Loucy (cell line): ENCODE measurements around the gene CHCHD4.

Source experiments
- H2AFZ ChIP-seq: fragments of 200-600 bp; sonication (generic); 2 replicates; pipeline ENCODE4 v1.6.0; 2016; ENCODE audit warnings: antibody characterized with exemption, mild to moderate bottlenecking, low read length, moderate library complexity
- H3F3A ChIP-seq: fragments of 200-600 bp; 2 replicates; pipeline ENCODE4 v1.6.0; 2016; ENCODE audit warnings: antibody characterized with exemption, low read depth, mild to moderate bottlenecking
- H3K27me3 ChIP-seq: fragments of 200-600 bp; sonication (generic); 2 replicates; pipeline ENCODE4 v1.6.1; 2014; ENCODE audit warnings: low read length, mild to moderate bottlenecking; ENCODE audit not compliant: insufficient read depth, poor library complexity, severe bottlenecking
- H3K36me3 ChIP-seq: fragments of 200-600 bp; sonication (generic); 2 replicates; pipeline ENCODE4 v1.6.1; 2016; ENCODE audit warnings: low read length; ENCODE audit not compliant: insufficient read depth
- H3K4me1 ChIP-seq: fragments of 200-600 bp; sonication (generic); 2 replicates; pipeline ENCODE4 v1.5.1; 2014; ENCODE audit warnings: low read length, mild to moderate bottlenecking; ENCODE audit not compliant: insufficient read depth, poor library complexity, severe bottlenecking
- H3K4me2 ChIP-seq: fragments of 200-600 bp; sonication (generic); 2 replicates; pipeline ENCODE4 v1.6.0; 2014; ENCODE audit warnings: antibody characterized with exemption, low read length, low read depth, mild to moderate bottlenecking; ENCODE audit not compliant: poor library complexity, severe bottlenecking
- H3K4me3 ChIP-seq: fragments of 200-600 bp; sonication (generic); 2 replicates; pipeline ENCODE4 v1.5.1; 2014; ENCODE audit warnings: low read length, mild to moderate bottlenecking, mixed read lengths; ENCODE audit not compliant: poor library complexity, severe bottlenecking
- H3K79me2 ChIP-seq: fragments of 200-600 bp; sonication (generic); 2 replicates; pipeline ENCODE4 v1.6.1; 2014; ENCODE audit warnings: low read length; ENCODE audit not compliant: insufficient read depth
- H3K9ac ChIP-seq: fragments of 200-600 bp; sonication (generic); 2 replicates; pipeline ENCODE4 v1.6.0; 2014; ENCODE audit warnings: mild to moderate bottlenecking, low read depth, low read length, moderate library complexity; ENCODE audit not compliant: poor library complexity, severe bottlenecking
- H3K9me2 ChIP-seq: fragments of 200-600 bp; sonication (generic); replicated peaks from 2 replicates; pipeline ENCODE4 v1.6.1; 2016; ENCODE audit warnings: low read depth, low read length, mixed read lengths
- H3K9me3 ChIP-seq: fragments of 200-600 bp; sonication (generic); 2 replicates; pipeline ENCODE4 v1.6.1; 2014; ENCODE audit warnings: mild to moderate bottlenecking, antibody characterized with exemption, low read length, low read depth; ENCODE audit not compliant: insufficient read depth
- H4K20me1 ChIP-seq: fragments of 200-600 bp; sonication (generic); 2 replicates; pipeline ENCODE4 v1.6.0; 2014; ENCODE audit warnings: antibody characterized with exemption, low read length, mild to moderate bottlenecking; ENCODE audit not compliant: insufficient read depth, poor library complexity, severe bottlenecking
- CTCF ChIP-seq: fragments of 200-600 bp; sonication (generic); conservative IDR thresholded peaks from 2 replicates; pipeline ENCODE4 v1.5.1; 2014; ENCODE audit warnings: mild to moderate bottlenecking, antibody characterized with exemption, low read length
- EZH2phosphoT487 ChIP-seq: fragments of 200-600 bp; IDR thresholded peaks from 2 replicates; pipeline ENCODE4 v1.6.1; 2018; ENCODE audit warnings: antibody characterized with exemption, mild to moderate bottlenecking, moderate library complexity, borderline replicate concordance

The CHCHD4 gene

GRCh38 chr3:14137004-14137403, 12.3 kb upstream of the CHCHD4 start:
- Histone ChIP-seq H3K9me3 (no peaks in the 10 kb centered on the region), H3K4me2 (no peak overlapping the region), H3K4me3 (no peak overlapping the region), H3K9me2 (no peaks in the 10 kb centered on the region), H3K79me2 (no peaks in the 10 kb centered on the region), H3K4me1 (no peaks in the 10 kb centered on the region), H3K27me3 (no peaks in the 10 kb centered on the region), H3F3A (no peaks in the 10 kb centered on the region), H3K36me3 (peaks cover 39% of the 10 kb centered on the region; the same call in 1 of the 2 replicates), H4K20me1 (no peaks in the 10 kb centered on the region), H2AFZ (no peak overlapping the region), H3K9ac (no peak overlapping the region)
- no peak for TF ChIP-seq CTCF

GRCh38 chr3:14135581-14135980, 10.9 kb upstream of the CHCHD4 start:
- Histone ChIP-seq H3K9ac (no peak overlapping the region), H2AFZ (no peak overlapping the region), H3K9me3 (no peaks in the 10 kb centered on the region), H3K4me2 (no peak overlapping the region), H4K20me1 (no peaks in the 10 kb centered on the region), H3K36me3 (peaks cover 53% of the 10 kb centered on the region; the same call in 1 of the 2 replicates), H3K79me2 (no peaks in the 10 kb centered on the region), H3K27me3 (no peaks in the 10 kb centered on the region), H3K9me2 (no peaks in the 10 kb centered on the region), H3K4me3 (no peak overlapping the region), H3K4me1 (no peaks in the 10 kb centered on the region), H3F3A (no peaks in the 10 kb centered on the region)
- TF ChIP-seq EZH2phosphoT487 (no peak), CTCF (no peak)

- Histone ChIP-seq H3K4me1 (no peaks in the 10 kb centered on the region), H3K27me3 (no peaks in the 10 kb centered on the region), H2AFZ (no peak overlapping the region), H3K36me3 (peaks cover 55% of the 10 kb centered on the region; the same call in 1 of the 2 replicates), H3K4me2 (no peak overlapping the region), H3K9me2 (no peaks in the 10 kb centered on the region), H3F3A (no peaks in the 10 kb centered on the region), H4K20me1 (no peaks in the 10 kb centered on the region), H3K4me3 (no peak overlapping the region), H3K9ac (no peak overlapping the region), H3K79me2 (no peaks in the 10 kb centered on the region), H3K9me3 (no peaks in the 10 kb centered on the region)
- TF ChIP-seq CTCF, result no peak
- TF ChIP-seq EZH2phosphoT487, result no peak
Observed at GRCh38 chr3:14134291-14134690, 9.6 kb upstream of the CHCHD4 start.
